Kidney (tissue), 14 donors: ENCODE measurements around the gene GRIA4. TPM values are rescaled to one million over a fixed set of nuclear protein-coding genes. Genes with fewer than 3 reads are reported as not detected.

Experiments
- DNase-seq, 5 donors: peaks; one replicate each; pipeline ENCODE4 v3.0.0-alpha.2; 2013 to 2020
- FAIRE-seq: peaks from 2 replicates; lab custom pipeline; 2012; peaks lifted over from hg19 to GRCh38; lab: Jason Lieb, UNC
- H3K27ac ChIP-seq, 2 donors: one replicate each; pipeline ENCODE4 v1.7.0; 2013; ENCODE audit warnings: low read depth in 2 of 2, low read length in 2 of 2, inconsistent platforms in 1 of 2
- H3K27me3 ChIP-seq: one replicate; pipeline ENCODE4 v1.7.1; 2013; ENCODE audit warnings: low read length, inconsistent platforms; ENCODE audit not compliant: control insufficient read depth, insufficient read depth
- H3K36me3 ChIP-seq, 3 donors: one replicate each; pipeline versions ENCODE4 v1.7.0 to v1.7.1; 2013; ENCODE audit warnings: low read length in 3 of 3, control low read depth in 1 of 3, inconsistent platforms in 1 of 3; ENCODE audit not compliant: insufficient read depth in 3 of 3, control insufficient read depth in 2 of 3
- H3K4me1 ChIP-seq, 3 donors: one replicate each; pipeline versions ENCODE4 v1.7.0 to v1.7.1; 2013; ENCODE audit warnings: low read length in 3 of 3, inconsistent platforms in 1 of 3, low read depth in 1 of 3; ENCODE audit not compliant: control insufficient read depth in 2 of 3, insufficient read depth in 2 of 3
- H3K4me3 ChIP-seq, 3 donors: one replicate each; pipeline versions ENCODE4 v1.7.0 to v1.8.1; 2013; ENCODE audit warnings: low read length in 3 of 3, control low read depth in 1 of 3, inconsistent platforms in 1 of 3
- H3K9ac ChIP-seq, 3 donors: one replicate each; pipeline versions ENCODE4 v1.7.0 to v1.7.1; 2013; ENCODE audit warnings: low read length in 3 of 3, control low read depth in 1 of 3, inconsistent platforms in 1 of 3
- H3K9me3 ChIP-seq, 3 donors: one replicate each; pipeline versions ENCODE4 v1.7.0 to v1.7.1; 2013; ENCODE audit warnings: low read length in 3 of 3, control low read depth in 1 of 3, inconsistent platforms in 1 of 3; ENCODE audit not compliant: control insufficient read depth in 2 of 3, insufficient read depth in 1 of 3
- intact Hi-C: fragments of 100-400 bp; cut with DNase I; formaldehyde crosslinking; loops from one replicate; pipeline ENCODE4 v1.11.1; 2022
- polyA plus RNA-seq: library from polyadenylated mRNA; stranded (reverse); fragments of 350-450 nt; fragmentation: Illumina TruSeq; extraction: RNeasy Lipid Tissue Mini Kit (QIAGEN cat#74804); gene quantifications from one replicate; pipeline ENCODE4 v1.2.3, GENCODE V29; 2014; ENCODE audit warnings: low read depth, low replicate concordance; ENCODE audit not compliant: insufficient read depth
- total RNA-seq: library from RNA; stranded (reverse); fragmentation: NEBNext Ultra II Directional; extraction: Animal tissue kit (Norgen Biotek cat#: 25700); gene quantifications from one replicate; pipeline ENCODE4 v1.2.1, GENCODE V29; 2021
- TF ChIP-seq, protein P1 (sequence below): IDR thresholded peaks from 3 replicates; pipeline ENCODE4 v1.5.1; 2012; ENCODE audit warnings: mild to moderate bottlenecking, moderate library complexity, borderline replicate concordance; ENCODE audit not compliant: insufficient read depth; ENCODE audit errors: extremely low read depth
- donor health status: control.
- donor health status: control.
- donor health status: control.
- donor health status: control.
- donor health status: control.
- donor health status: DM: yes; HTN: yes; CAD: no.
- donor health status: Normal renal cell carcinoma (clear cell type).

The GRIA4 gene
- total and polyA plus RNA-seq, 2 donors from 2014 or later: 0.45 TPM; not detected in 1

DNA sequence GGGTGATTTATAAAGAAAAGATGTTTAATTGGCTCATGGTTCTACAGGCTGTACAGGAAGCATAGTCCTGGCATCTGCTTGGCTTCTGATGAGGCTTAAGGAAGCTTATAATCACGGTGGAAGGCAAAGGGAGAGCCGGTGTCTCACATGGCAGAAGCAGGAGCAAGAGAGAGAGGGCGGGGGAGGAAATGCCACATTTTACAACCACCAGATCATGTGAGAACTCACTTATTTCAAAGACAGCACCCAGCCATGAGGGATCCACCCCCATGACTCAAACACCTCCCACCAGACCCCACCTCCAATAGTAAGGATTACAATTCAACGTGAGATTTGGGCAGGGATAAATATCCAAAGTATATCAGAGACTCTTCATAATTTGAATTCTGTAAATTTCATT lies 211.5 kb downstream of the GRIA4 start:
- intact Hi-C loops: no loop called here
- H3K9ac ChIP-seq: no peak overlapping the region
- no peaks in the 10 kb centered on the region for H3K36me3 ChIP-seq
- no peak overlapping the region for H3K27ac ChIP-seq
- peaks cover 0 to 3% (median 0%) of the 10 kb centered on the region in 3 donors for H3K9me3 ChIP-seq
- H3K27me3 ChIP-seq: no peaks in the 10 kb centered on the region
- FAIRE-seq (no peak), DNase-seq (no peak)
- TF ChIP-seq, protein P1, sequence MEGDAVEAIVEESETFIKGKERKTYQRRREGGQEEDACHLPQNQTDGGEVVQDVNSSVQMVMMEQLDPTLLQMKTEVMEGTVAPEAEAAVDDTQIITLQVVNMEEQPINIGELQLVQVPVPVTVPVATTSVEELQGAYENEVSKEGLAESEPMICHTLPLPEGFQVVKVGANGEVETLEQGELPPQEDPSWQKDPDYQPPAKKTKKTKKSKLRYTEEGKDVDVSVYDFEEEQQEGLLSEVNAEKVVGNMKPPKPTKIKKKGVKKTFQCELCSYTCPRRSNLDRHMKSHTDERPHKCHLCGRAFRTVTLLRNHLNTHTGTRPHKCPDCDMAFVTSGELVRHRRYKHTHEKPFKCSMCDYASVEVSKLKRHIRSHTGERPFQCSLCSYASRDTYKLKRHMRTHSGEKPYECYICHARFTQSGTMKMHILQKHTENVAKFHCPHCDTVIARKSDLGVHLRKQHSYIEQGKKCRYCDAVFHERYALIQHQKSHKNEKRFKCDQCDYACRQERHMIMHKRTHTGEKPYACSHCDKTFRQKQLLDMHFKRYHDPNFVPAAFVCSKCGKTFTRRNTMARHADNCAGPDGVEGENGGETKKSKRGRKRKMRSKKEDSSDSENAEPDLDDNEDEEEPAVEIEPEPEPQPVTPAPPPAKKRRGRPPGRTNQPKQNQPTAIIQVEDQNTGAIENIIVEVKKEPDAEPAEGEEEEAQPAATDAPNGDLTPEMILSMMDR: no peak
- H3K4me1 ChIP-seq: no peaks in the 10 kb centered on the region
- no peak overlapping the region for H3K4me3 ChIP-seq

DNA sequence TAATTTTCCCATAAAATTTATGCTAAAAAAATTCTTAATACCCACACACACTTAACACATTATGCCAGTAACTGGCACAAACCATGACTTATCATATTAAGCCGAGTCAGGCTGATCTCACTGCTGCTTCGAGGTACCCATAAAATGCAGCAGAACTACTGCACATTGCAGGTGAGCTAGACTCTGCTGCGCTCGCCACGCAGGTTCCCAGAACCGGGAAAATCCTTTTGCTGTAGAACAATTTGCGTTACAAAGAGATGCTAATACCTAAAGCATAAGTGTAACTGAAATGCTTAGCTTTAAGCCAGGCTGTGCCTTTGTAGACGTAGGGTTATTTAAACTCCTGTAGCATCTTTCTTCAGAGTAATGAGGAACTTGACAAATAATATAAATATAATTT lies 211.9 kb downstream of the GRIA4 start:
- Histone ChIP-seq H3K9me3 (peaks cover 0 to 3% (median 0%) of the 10 kb centered on the region in 3 donors), H3K36me3 (no peaks in the 10 kb centered on the region), H3K9ac (no peak overlapping the region), H3K27ac (no peak overlapping the region), H3K4me1 (no peaks in the 10 kb centered on the region), H3K27me3 (no peaks in the 10 kb centered on the region), H3K4me3 (no peak overlapping the region)
- DNase-seq: no peak
- no peak for FAIRE-seq
- TF ChIP-seq, protein P1: no peak
- intact Hi-C loops: no loop called here

DNA sequence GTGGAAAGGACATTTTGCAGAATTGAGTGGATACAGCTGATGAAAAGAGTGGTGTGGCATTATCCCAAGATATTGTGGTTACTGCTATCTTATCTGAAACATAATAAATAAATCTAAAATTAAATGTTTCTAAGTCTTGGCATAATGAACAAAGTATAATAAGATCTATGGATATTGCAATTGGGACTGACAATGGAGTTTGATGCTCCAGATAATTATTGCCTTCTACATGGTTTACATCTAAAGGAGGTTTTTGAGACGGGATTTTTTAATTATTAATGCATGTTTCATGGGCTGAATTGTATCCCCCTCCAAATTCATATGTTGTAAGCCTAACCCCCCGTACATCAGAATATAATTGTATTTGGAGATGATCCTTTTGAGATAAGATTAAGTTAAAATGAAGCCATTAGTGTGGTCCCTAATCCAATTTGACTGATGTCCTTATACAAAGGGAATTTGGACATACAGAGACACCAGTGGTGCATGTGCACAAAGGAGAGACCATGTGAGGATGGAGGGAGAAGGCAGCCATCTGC lies 213.7 kb downstream of the GRIA4 start:
- H3K4me3 ChIP-seq: no peak overlapping the region
- H3K9me3 ChIP-seq: no peaks in the 10 kb centered on the region
- FAIRE-seq (no peak), DNase-seq (no peak)
- no peaks in the 10 kb centered on the region for H3K27me3 ChIP-seq
- intact Hi-C loops: no loop called here
- no peak overlapping the region for H3K27ac ChIP-seq
- H3K4me1 ChIP-seq: no peaks in the 10 kb centered on the region
- H3K36me3 ChIP-seq: no peaks in the 10 kb centered on the region
- no peak overlapping the region for H3K9ac ChIP-seq
- TF ChIP-seq, protein P1: no peak

DNA sequence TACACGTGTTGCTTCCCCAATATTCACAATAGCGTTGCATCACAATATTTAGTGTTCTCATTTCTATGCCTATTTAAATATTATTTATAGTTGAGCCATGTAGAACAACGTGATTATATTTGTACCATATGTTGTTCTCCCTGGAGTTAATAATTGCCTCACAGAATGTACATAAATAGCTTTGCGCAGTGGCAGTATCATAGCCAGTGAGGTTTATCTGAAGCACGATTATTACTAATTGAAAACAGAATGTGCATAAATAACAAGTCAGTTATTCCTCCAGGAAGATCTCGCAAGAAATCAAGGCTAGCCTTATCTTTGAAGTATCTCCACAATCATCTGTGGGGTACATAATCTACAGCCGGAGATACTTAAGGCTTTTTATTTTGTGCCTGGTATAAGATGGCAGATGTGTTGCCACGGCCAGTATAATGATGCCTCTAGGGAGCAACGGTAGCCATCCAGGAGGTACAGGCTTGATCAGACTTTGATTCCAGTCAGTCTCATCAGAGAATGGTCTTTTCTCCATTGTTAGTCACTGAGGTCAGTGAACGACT lies 214.7 kb downstream of the GRIA4 start:
- no peaks in the 10 kb centered on the region for H3K27me3 ChIP-seq

More for the DNA sequence above, 214.7 kb downstream of the GRIA4 start:
- Histone ChIP-seq H3K4me1 (no peaks in the 10 kb centered on the region), H3K36me3 (no peaks in the 10 kb centered on the region), H3K4me3 (no peak overlapping the region), H3K27ac (no peak overlapping the region), H3K9ac (no peak overlapping the region), H3K9me3 (no peaks in the 10 kb centered on the region)
- intact Hi-C loops: no loop called here
- DNase-seq: no peak
- no peak for FAIRE-seq
- TF ChIP-seq, protein P1: no peak
